Panc1 (cell line): ENCODE results near the gene NFILZ. TPM values are rescaled to one million over a fixed set of nuclear protein-coding genes. Genes with fewer than 3 reads are reported as not detected.
"Not testable (repeated sequence)": the region's sequence is repeated elsewhere in the genome, so short reads cannot be mapped to it uniquely, and the experiment has no call there.

Experiments
- ATAC-seq: fragments of 200-7000 bp; cut with Tn5 transposase; 2 replicates; pipeline ENCODE4 v1.9.1; 2020; ENCODE audit warnings: mild to moderate bottlenecking, moderate library complexity
- BruUV-seq: library from RNA; stranded (reverse); fragments of 400-500 nt; replicated peaks from 2 replicates; lab custom pipeline; 2021; lab: Mats Ljungman, UMichigan
- CTCF ChIA-PET: fragments of 300-600 bp; sonication (Branson Sonifier 250); formaldehyde crosslinking; loops from one replicate; lab custom pipeline; 2022; ENCODE audit warnings: antibody characterized with exemption; lab: Charles Lee
- POLR2A ChIA-PET: fragments of 300-600 bp; sonication (Branson Sonifier 250); formaldehyde crosslinking; loops from one replicate; lab custom pipeline; 2022; ENCODE audit warnings: antibody characterized with exemption; lab: Charles Lee
- DNase-seq: peaks from one replicate; pipeline ENCODE4 v3.0.0-alpha.2; 2010; ENCODE audit warnings: low read depth, low spot score
- H3K27ac ChIP-seq: 2 replicates; pipeline ENCODE4 v1.5.1; 2011; ENCODE audit warnings: mild to moderate bottlenecking, low read length, inconsistent platforms
- H3K27me3 ChIP-seq: fragments of 200-500 bp; sonication (Bioruptor generic); 2 replicates; pipeline ENCODE4 v1.6.0; 2014; ENCODE audit warnings: low read length, inconsistent platforms; ENCODE audit not compliant: control insufficient read depth, insufficient read depth
- H3K36me3 ChIP-seq: fragments of 200-500 bp; sonication (Bioruptor generic); 2 replicates; pipeline ENCODE4 v1.5.1; 2014; ENCODE audit warnings: inconsistent platforms, mild to moderate bottlenecking, low read length, moderate library complexity; ENCODE audit not compliant: control insufficient read depth, insufficient read depth
- H3K4me1 ChIP-seq: 2 replicates; pipeline ENCODE4 v1.5.1; 2011; ENCODE audit warnings: inconsistent platforms, mild to moderate bottlenecking, low read length, moderate library complexity; ENCODE audit not compliant: control insufficient read depth, insufficient read depth
- H3K4me3 ChIP-seq, 2 experiments: 2 replicates each; pipeline ENCODE4 v1.5.1; 2011 to 2012; ENCODE audit warnings: low read depth in 2 of 2, low read length in 2 of 2, mild to moderate bottlenecking in 2 of 2, inconsistent platforms in 1 of 2, moderate library complexity in 1 of 2
- H3K9me3 ChIP-seq: fragments of 200-500 bp; sonication (Bioruptor generic); 2 replicates; pipeline ENCODE4 v1.5.1; 2014; ENCODE audit warnings: low read depth, mild to moderate bottlenecking, inconsistent platforms, low read length, moderate library complexity; ENCODE audit not compliant: control insufficient read depth, insufficient read depth
- POLR2AphosphoS5 ChIP-seq: IDR thresholded peaks from 2 replicates; pipeline ENCODE4 v1.6.1; 2012; ENCODE audit warnings: mild to moderate bottlenecking, low read depth, low read length, moderate library complexity
- SIN3A ChIP-seq: IDR thresholded peaks from 2 replicates; pipeline ENCODE4 v1.6.1; 2012; ENCODE audit warnings: low read depth, mild to moderate bottlenecking, low read length, moderate library complexity, borderline replicate concordance; ENCODE audit not compliant: insufficient read depth
- TCF7L2 ChIP-seq: IDR thresholded peaks from 2 replicates; pipeline ENCODE4 v1.6.1; 2011; ENCODE audit warnings: mild to moderate bottlenecking, low read depth, low read length, inconsistent platforms
- in situ Hi-C: cut with HindIII; loops from 2 replicates; pipeline ENCODE4 v1.10.0; 2016; ENCODE audit warnings: low sequenced_read_pairs, low pct_unique_long_range_greater_than_20kb
- intact Hi-C: fragments of 100-400 bp; cut with micrococcal nuclease; formaldehyde crosslinking; loops from one replicate; pipeline ENCODE4 v1.10.0; 2022; ENCODE audit not compliant: unreplicated experiment
- total RNA-seq: library from RNA; stranded (reverse); gene quantifications from one replicate; pipeline ENCODE4 v1.2.1, GENCODE V29; 2021; ENCODE audit not compliant: unreplicated experiment
- TF ChIP-seq, protein P1 (sequence below), 2 experiments: IDR thresholded peaks; 2 replicates each; pipeline ENCODE4 v1.6.1; 2011 to 2012; ENCODE audit warnings: low read depth in 2 of 2, control low read depth in 1 of 2, low read length in 1 of 2, mild to moderate bottlenecking in 1 of 2, moderate library complexity in 1 of 2; ENCODE audit not compliant: insufficient read depth in 1 of 2
- TF ChIP-seq, protein P2 (sequence below): fragments of 450-650 bp; IDR thresholded peaks from 2 replicates; pipeline ENCODE4 v1.5.1; 2017; ENCODE audit warnings: mild to moderate bottlenecking

The NFILZ gene
- total RNA-seq, 1 experiment from 2014 or later = not detected

DNA sequence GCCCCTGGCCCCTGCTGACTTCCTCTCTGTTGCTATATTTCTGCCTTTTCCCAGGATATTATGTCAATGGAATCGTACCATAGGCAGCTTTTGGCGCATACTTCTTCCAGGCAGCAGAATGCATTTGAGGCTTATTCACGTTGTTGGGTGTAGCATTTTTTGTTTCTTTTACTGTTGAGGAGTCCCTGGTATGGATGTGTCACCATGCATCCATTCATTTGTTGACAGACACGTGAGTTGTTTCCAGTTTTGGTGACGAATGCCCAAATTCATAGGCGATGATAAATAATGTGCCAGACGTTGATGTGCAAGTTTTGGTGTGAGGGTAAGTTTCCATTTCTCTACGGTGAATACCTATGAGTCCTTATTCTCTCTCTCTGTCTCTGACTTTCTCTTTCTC lies 5.0 kb downstream of the NFILZ start:
- ATAC-seq (0 out of 2 replicates have a peak, but pooled peaks have one; percentile 37), DNase-seq (peak; percentile 68)
- H3K4me1 ChIP-seq = peaks cover 12% of the 10 kb centered on the region
- in situ Hi-C loops = no loop called here
- no peaks in the 10 kb centered on the region for H3K27me3 ChIP-seq
- H3K36me3 ChIP-seq = no peaks in the 10 kb centered on the region
- intact Hi-C loops = no loop called here
- BruUV-seq = no TSS peak
- H3K27ac ChIP-seq = no peak overlapping the region
- TF ChIP-seq SIN3A (no peak), POLR2AphosphoS5 (no peak), TCF7L2 (no peak)
- TF ChIP-seq, protein P1, sequence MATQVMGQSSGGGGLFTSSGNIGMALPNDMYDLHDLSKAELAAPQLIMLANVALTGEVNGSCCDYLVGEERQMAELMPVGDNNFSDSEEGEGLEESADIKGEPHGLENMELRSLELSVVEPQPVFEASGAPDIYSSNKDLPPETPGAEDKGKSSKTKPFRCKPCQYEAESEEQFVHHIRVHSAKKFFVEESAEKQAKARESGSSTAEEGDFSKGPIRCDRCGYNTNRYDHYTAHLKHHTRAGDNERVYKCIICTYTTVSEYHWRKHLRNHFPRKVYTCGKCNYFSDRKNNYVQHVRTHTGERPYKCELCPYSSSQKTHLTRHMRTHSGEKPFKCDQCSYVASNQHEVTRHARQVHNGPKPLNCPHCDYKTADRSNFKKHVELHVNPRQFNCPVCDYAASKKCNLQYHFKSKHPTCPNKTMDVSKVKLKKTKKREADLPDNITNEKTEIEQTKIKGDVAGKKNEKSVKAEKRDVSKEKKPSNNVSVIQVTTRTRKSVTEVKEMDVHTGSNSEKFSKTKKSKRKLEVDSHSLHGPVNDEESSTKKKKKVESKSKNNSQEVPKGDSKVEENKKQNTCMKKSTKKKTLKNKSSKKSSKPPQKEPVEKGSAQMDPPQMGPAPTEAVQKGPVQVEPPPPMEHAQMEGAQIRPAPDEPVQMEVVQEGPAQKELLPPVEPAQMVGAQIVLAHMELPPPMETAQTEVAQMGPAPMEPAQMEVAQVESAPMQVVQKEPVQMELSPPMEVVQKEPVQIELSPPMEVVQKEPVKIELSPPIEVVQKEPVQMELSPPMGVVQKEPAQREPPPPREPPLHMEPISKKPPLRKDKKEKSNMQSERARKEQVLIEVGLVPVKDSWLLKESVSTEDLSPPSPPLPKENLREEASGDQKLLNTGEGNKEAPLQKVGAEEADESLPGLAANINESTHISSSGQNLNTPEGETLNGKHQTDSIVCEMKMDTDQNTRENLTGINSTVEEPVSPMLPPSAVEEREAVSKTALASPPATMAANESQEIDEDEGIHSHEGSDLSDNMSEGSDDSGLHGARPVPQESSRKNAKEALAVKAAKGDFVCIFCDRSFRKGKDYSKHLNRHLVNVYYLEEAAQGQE (IDR thresholded peaks at IDR 0.05; ENCODE audit: insufficient read depth in 1 of 2, low read depth in 2 of 2, low read length in 1 of 2) = no peak
- TF ChIP-seq, protein P2, sequence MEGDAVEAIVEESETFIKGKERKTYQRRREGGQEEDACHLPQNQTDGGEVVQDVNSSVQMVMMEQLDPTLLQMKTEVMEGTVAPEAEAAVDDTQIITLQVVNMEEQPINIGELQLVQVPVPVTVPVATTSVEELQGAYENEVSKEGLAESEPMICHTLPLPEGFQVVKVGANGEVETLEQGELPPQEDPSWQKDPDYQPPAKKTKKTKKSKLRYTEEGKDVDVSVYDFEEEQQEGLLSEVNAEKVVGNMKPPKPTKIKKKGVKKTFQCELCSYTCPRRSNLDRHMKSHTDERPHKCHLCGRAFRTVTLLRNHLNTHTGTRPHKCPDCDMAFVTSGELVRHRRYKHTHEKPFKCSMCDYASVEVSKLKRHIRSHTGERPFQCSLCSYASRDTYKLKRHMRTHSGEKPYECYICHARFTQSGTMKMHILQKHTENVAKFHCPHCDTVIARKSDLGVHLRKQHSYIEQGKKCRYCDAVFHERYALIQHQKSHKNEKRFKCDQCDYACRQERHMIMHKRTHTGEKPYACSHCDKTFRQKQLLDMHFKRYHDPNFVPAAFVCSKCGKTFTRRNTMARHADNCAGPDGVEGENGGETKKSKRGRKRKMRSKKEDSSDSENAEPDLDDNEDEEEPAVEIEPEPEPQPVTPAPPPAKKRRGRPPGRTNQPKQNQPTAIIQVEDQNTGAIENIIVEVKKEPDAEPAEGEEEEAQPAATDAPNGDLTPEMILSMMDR = no peak
- CTCF ChIA-PET = no interaction called here
- H3K9me3 ChIP-seq = no peaks in the 10 kb centered on the region
- POLR2A ChIA-PET = no interaction called here
- H3K4me3 ChIP-seq = no peak overlapping the region

DNA sequence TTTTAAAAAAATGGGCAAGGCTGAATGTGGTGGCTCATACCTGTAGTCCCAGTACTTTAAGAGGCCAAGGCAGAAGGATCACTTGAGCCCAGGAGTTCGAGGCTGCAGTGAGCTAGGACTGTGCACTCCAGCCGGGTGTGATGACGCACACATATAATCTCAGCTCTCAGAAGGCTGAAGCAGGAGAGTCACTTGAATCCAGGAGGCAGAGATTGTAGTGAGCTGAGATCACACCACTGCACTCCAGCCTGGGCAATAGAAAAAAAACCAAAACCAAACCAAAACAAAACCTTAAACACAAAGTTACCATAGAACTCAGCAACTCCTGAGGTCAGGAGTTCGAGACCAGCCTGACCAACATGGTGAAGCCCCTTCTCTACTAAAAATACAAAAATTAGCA lies 6.6 kb downstream of the NFILZ start:
- peaks cover 12% of the 10 kb centered on the region for H3K4me1 ChIP-seq
- ATAC-seq, H3K9me3 ChIP-seq, H3K36me3 ChIP-seq, in situ Hi-C loops, H3K4me3 ChIP-seq, intact Hi-C loops, H3K27ac ChIP-seq, BruUV-seq, DNase-seq, H3K27me3 ChIP-seq: not testable (repeated sequence)
- ChIA-PET POLR2A (interaction anchor here (0.5 to 0.6 kb wide), 3 partner anchors 14 to 477 kb away, joined by 3 to 6 read pairs (median 3); no protein-coding TSS in a partner anchor), CTCF (interaction anchor here (0.6 kb wide), 1 partner anchor 187 kb away, joined by 5 read pairs; no protein-coding TSS in a partner anchor)

DNA sequence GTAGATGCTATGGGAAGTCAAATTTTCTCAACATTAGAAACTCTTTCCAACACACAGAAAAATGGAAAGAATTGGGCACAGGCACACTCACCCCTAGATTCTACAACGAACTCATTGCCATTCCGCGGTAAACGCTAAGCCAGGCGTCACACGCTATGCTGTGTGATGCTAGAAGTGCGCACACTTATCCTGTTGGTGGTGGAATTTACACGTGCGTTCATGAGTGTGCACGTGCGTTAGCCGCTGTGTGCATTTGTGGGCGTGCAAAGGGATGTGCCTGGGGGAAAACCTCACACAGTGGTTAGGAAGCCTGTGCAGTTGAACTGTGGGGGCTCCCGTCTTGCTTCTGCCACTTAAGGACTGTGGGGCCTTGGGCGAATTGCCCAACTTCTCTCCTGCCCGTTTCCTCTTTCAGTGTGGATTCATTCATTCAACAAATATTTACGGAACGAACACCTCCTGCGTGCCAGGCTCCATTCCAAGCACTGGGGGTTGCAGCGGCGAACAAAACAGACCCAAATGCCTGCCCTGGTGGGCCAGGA lies 7.7 kb downstream of the NFILZ start:
- intact Hi-C loops = no loop called here
- H3K27ac ChIP-seq = peak overlapping the region; percentile 29; the same call in 1 of the 2 replicates
- in situ Hi-C loops = no loop called here
- TF ChIP-seq, protein P2 = no peak
- no peak for TF ChIP-seq TCF7L2
- TF ChIP-seq SIN3A = no peak
- no peak for TF ChIP-seq POLR2AphosphoS5
- TF ChIP-seq, protein P1 (IDR thresholded peaks at IDR 0.05; ENCODE audit: insufficient read depth in 1 of 2, low read depth in 2 of 2, low read length in 1 of 2) = no peak
- CTCF ChIA-PET = interaction anchor here (0.6 kb wide), 1 partner anchor 393 kb away, joined by 7 read pairs; no protein-coding TSS in a partner anchor
- DNase-seq = peak; percentile 41
- no peaks in the 10 kb centered on the region for H3K27me3 ChIP-seq
- H3K36me3 ChIP-seq = no peaks in the 10 kb centered on the region
- BruUV-seq = no TSS peak
- peaks cover 12% of the 10 kb centered on the region for H3K4me1 ChIP-seq
- peak; percentile 84 for ATAC-seq
- H3K4me3 ChIP-seq = peak overlapping the region in 1 of 2 experiments; percentile 29; a peak in 2 of 4 replicates
- POLR2A ChIA-PET = no interaction called here
- no peaks in the 10 kb centered on the region for H3K9me3 ChIP-seq
